Fibroblast of lung (primary cell): ENCODE results near the gene CTNNB1. TPM values are rescaled to one million over a fixed set of nuclear protein-coding genes. Genes with fewer than 3 reads are reported as not detected.
A peak's percentile ranks its signal among the peaks of the same experiment; 100 is the strongest.

ENCODE experiments used
- DNase-seq, 2 donors: peaks; one replicate each; pipeline versions ENCODE4 v3.0.0 to v3.0.0-alpha.2; 2010; ENCODE audit warnings: low read depth in 2 of 2
- H2AFZ ChIP-seq: 2 replicates; pipeline ENCODE4 v1.5.1; 2012; ENCODE audit warnings: low read length, control low read depth, inconsistent platforms
- H3K27ac ChIP-seq: 2 replicates; pipeline ENCODE4 v1.5.1; 2011; ENCODE audit warnings: low read length, control low read depth; ENCODE audit not compliant: insufficient read depth
- H3K27me3 ChIP-seq: 2 replicates; pipeline ENCODE4 v1.5.1; 2011; ENCODE audit warnings: mild to moderate bottlenecking, low read length; ENCODE audit not compliant: control insufficient read depth, insufficient read depth
- H3K36me3 ChIP-seq: 2 replicates; pipeline ENCODE4 v1.5.1; 2011; ENCODE audit warnings: low read length; ENCODE audit not compliant: control insufficient read depth, insufficient read depth
- H3K4me1 ChIP-seq: 2 replicates; pipeline ENCODE4 v1.5.1; 2011; ENCODE audit warnings: low read length; ENCODE audit not compliant: control insufficient read depth, insufficient read depth; ENCODE audit errors: extremely low read depth
- H3K4me2 ChIP-seq: 2 replicates; pipeline ENCODE4 v1.5.1; 2011; ENCODE audit warnings: low read length, control low read depth; ENCODE audit not compliant: insufficient read depth; ENCODE audit errors: extremely low read depth
- H3K4me3 ChIP-seq, 4 experiments: fragments of 200-600 bp in 1 of 4; sonication (generic) in 1 of 4; replicated peaks in 1 of 4; 2 replicates each; pipeline ENCODE4 v1.5.1; 2011 to 2016; ENCODE audit warnings: low read length in 4 of 4, low read depth in 3 of 4, mild to moderate bottlenecking in 3 of 4, control low read depth in 2 of 4, inconsistent platforms in 1 of 4, mixed read lengths in 1 of 4; ENCODE audit not compliant: insufficient read depth in 1 of 4; ENCODE audit errors: control extremely low read depth in 1 of 4
- H3K79me2 ChIP-seq: 2 replicates; pipeline ENCODE4 v1.5.1; 2012; ENCODE audit warnings: mild to moderate bottlenecking, low read length, inconsistent platforms; ENCODE audit not compliant: control insufficient read depth, insufficient read depth
- H3K9ac ChIP-seq: 2 replicates; pipeline ENCODE4 v1.5.1; 2011; ENCODE audit warnings: mild to moderate bottlenecking, low read length, control low read depth; ENCODE audit not compliant: insufficient read depth
- H3K9me3 ChIP-seq: 2 replicates; pipeline ENCODE4 v1.5.1; 2012; ENCODE audit warnings: low read depth, low read length; ENCODE audit not compliant: control insufficient read depth, insufficient read depth
- H4K20me1 ChIP-seq: 2 replicates; pipeline ENCODE4 v1.5.1; 2011; ENCODE audit warnings: low read length; ENCODE audit not compliant: control insufficient read depth, insufficient read depth; ENCODE audit errors: extremely low read depth
- CTCF ChIP-seq, 2 donors: IDR thresholded peaks in 1 of 2; conservative IDR thresholded peaks in 1 of 2; 1 replicate in 1 of 2; 2 replicates in 1 of 2; pipeline ENCODE4 v1.5.1; 2011 to 2012; ENCODE audit warnings: low read length in 2 of 2, control low read depth in 1 of 2, inconsistent platforms in 1 of 2, low read depth in 1 of 2, mild to moderate bottlenecking in 1 of 2
- EZH2 ChIP-seq: IDR thresholded peaks from 2 replicates; pipeline ENCODE4 v1.5.1; 2012; ENCODE audit warnings: low read length, control low read depth, mild to moderate bottlenecking; ENCODE audit errors: missing control alignments
- polyA plus RNA-seq, 2 donors: library from polyadenylated mRNA; depleted of rRNA in 1 of 2; stranded (reverse) in 1 of 2; unstranded in 1 of 2; fragments of >200 nt; gene quantifications; 2 replicates each; pipeline ENCODE4 v1.2.1, GENCODE V29; 2011 to 2012; ENCODE audit warnings: missing spikeins in 1 of 2
- total RNA-seq: library from RNA; depleted of rRNA; stranded (reverse); fragments of >200 nt; gene quantifications from 2 replicates; pipeline ENCODE4 v1.2.1, GENCODE V29; 2014

Gene CTNNB1
- total and polyA plus RNA-seq, 2 donors (not counting 1 experiment from before 2014, with no cell fraction given), result 266 to 792 TPM

- TF ChIP-seq CTCF (conservative IDR thresholded peaks at IDR 0.05 in 1 of 2, IDR thresholded peaks at IDR 0.05 in 1 of 2; ENCODE audit: low read depth in 1 of 2, low read length in 2 of 2) (no peak), EZH2 (no peak)
- H3K4me2 ChIP-seq, result no peak overlapping the region
Measured at GRCh38 chr3:41207355-41207754, 8.1 kb downstream of the CTNNB1 start.

GRCh38 chr3:41208507-41209220, 9.4 kb downstream of the CTNNB1 start:
- Histone ChIP-seq H3K27me3 (no peaks in the 10 kb centered on the region), H3K9ac (no peak overlapping the region), H2AFZ (no peak overlapping the region), H4K20me1 (peaks cover 11% of the 10 kb centered on the region), H3K27ac (no peak overlapping the region), H3K4me3 (no peak overlapping the region), H3K4me2 (no peak overlapping the region), H3K9me3 (no peaks in the 10 kb centered on the region), H3K36me3 (no peaks in the 10 kb centered on the region), H3K4me1 (no peaks in the 10 kb centered on the region), H3K79me2 (peaks cover 96% of the 10 kb centered on the region)
- DNase-seq, result peak; percentile 22 to 42
- no peak for TF ChIP-seq CTCF (conservative IDR thresholded peaks at IDR 0.05 in 1 of 2, IDR thresholded peaks at IDR 0.05 in 1 of 2; ENCODE audit: low read depth in 1 of 2, low read length in 2 of 2)
- no peak for TF ChIP-seq EZH2

More at GRCh38 chr3:41207355-41207754, 8.1 kb downstream of the CTNNB1 start:
- Histone ChIP-seq H2AFZ (no peak overlapping the region), H3K27me3 (no peaks in the 10 kb centered on the region), H3K27ac (no peak overlapping the region), H3K9ac (no peak overlapping the region), H3K9me3 (no peaks in the 10 kb centered on the region), H4K20me1 (peaks cover 9% of the 10 kb centered on the region), H3K4me1 (peaks cover 6% of the 10 kb centered on the region), H3K79me2 (peaks cover 97% of the 10 kb centered on the region), H3K4me3 (no peak overlapping the region), H3K36me3 (no peaks in the 10 kb centered on the region)
- no peak for DNase-seq

GRCh38 chr3:41209646-41210045, 10.3 kb downstream of the CTNNB1 start:
- no peaks in the 10 kb centered on the region for H3K4me1 ChIP-seq
- H3K4me3 ChIP-seq, result no peak overlapping the region
- no peak for DNase-seq
- no peaks in the 10 kb centered on the region for H3K36me3 ChIP-seq
- H4K20me1 ChIP-seq, result peaks cover 9% of the 10 kb centered on the region
- no peak overlapping the region for H3K4me2 ChIP-seq
- no peaks in the 10 kb centered on the region for H3K27me3 ChIP-seq
- no peaks in the 10 kb centered on the region for H3K9me3 ChIP-seq
- no peak for TF ChIP-seq EZH2
- TF ChIP-seq CTCF (conservative IDR thresholded peaks at IDR 0.05 in 1 of 2, IDR thresholded peaks at IDR 0.05 in 1 of 2; ENCODE audit: low read depth in 1 of 2, low read length in 2 of 2), result no peak
- no peak overlapping the region for H2AFZ ChIP-seq
- H3K9ac ChIP-seq, result no peak overlapping the region
- H3K27ac ChIP-seq, result no peak overlapping the region
- H3K79me2 ChIP-seq, result peaks cover 96% of the 10 kb centered on the region
